ENCODE results near the gene PBX1. TPM values are rescaled to one million over a fixed set of nuclear protein-coding genes. Genes with fewer than 3 reads are reported as not detected.
A peak's percentile ranks its signal among the peaks of the same experiment; 100 is the strongest.

The PBX1 gene
- total RNA-seq, 1 experiment from 2014 or later: 0.06 TPM

DNA sequence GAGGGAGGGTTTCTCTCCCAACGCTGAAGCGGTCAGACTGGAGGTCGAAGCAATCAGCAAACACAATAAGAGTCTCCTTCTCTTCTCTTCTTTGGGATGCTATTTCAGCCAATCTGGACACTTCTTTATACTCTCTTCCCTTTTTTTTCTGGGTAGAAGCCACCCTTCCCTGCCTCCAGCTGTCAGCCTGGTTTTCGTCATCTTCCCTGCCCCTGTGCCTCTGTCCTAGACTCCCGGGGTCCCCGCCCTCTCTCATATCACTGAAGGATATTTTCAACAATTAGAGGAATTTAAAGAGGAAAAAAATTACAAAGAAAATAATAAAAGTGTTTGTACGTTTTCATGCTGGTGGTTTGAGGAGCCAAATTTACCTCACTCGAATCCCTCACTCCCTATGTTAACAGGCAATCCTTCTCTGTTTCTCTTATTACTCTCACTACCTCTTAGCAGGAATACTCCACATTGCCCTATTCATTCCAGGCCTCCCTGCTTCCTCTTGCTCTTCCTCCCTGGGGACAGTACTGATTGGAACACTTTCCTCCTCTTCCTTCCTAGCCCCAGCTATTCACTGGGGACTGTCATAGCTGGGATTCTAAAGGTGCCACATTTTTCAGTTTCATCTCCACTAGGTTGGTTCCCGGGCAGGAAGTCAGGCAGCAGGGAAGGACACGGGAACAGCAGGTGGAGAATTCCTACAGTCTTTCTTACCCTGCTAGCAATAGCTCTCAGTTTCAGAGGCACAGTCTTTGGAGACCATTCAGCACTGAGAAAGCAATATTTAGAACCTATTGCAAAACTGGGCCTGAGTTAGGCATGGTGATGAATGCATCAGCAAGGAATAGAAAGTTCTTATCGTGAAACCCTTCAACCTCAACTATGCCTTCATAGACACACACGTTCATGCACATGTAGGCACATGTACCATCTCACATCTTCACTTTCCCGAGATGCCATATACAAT, 288.0 kb downstream of the PBX1 start:
- no peak for DNase-seq (ENCODE audit: low read depth)

DNA sequence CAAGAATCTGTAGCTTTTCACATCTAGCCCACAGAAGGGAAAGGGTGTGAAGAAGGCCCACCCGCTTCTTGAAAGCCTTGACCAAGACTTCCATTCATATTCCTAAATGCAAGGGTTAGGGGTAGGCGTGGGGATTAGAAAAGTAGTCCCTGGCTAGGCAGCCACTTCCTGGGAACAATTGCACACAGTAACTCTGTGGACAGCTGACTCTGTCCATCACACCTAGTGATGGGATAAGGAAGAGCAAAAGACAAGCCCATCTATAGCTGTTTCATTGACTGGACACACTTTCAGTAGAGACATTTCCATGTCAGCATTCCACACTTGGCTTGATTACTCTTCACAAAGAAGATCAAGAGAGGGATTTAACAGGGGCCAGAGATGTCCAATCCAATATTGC, 294.2 kb downstream of the PBX1 start:
- no peak for DNase-seq (ENCODE audit: low read depth)

DNA sequence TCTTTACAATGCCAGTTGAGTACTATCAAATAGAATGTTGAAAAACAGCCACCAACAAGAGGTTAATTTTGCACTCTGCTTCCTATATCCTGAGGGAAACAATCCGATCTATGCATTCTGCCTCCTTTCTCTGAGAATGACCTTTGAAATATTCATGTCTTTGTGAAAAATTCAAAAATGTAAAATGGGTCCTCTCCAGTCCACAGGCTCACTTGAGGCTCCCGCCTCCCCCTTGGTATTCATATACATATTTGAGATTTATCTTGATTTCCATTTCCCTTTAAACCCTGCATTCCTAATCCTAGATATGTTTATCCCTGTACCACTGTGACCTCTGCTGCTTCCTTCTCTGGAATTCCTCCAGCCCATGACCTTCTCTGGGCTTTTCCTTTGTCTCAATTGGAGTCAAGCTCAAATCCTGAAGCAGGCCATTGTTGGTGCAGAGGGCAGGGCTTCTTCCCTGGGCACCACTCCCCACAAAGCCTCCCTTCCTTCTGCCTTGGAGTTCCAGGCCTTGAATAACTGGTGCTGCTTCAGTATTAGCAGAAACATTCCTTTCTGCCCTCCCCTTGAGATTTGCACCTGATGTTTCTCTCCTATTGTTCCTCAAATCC, 296.8 kb downstream of the PBX1 start:
- no peak for DNase-seq (ENCODE audit: low read depth)

DNA sequence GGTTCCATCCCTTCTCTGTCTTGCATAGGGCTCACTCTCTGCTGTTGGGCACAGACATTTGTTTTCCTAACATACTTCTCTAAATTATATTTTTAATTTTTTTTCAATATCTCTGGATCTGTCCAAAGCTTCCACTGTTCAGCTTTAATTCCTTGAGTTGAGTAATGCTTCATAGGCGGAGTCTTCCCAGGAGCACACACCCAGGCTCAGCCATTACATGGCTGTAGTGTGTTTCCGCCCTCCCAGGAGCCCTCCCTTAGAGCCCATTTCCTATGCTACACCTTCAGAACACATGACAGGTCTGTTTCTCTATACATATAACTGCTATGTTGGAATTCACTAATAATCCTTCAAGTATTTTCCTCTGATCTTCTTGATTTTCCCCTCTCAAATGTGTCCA, 297.4 kb downstream of the PBX1 start:
- no peak for DNase-seq (ENCODE audit: low read depth)

DNA sequence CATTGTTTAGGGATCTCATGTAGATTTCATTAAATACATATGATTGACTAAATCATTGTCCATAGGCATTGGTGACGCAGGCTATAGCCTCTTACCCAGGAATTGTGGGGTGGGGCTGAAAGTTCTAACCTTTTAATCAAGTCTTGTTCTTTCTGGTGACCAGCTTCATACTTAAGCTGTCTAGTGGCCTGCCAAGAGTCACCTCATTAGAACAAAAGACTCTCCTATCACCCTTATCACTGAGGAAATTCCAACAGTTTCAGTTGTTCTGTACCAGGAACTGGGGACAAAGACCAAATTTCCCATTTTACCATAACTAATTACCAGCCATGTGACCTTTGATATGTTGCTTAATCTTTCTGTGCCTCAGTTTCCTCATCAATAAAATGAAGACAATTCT, 298.5 kb downstream of the PBX1 start:
- no peak for DNase-seq (ENCODE audit: low read depth)

DNA sequence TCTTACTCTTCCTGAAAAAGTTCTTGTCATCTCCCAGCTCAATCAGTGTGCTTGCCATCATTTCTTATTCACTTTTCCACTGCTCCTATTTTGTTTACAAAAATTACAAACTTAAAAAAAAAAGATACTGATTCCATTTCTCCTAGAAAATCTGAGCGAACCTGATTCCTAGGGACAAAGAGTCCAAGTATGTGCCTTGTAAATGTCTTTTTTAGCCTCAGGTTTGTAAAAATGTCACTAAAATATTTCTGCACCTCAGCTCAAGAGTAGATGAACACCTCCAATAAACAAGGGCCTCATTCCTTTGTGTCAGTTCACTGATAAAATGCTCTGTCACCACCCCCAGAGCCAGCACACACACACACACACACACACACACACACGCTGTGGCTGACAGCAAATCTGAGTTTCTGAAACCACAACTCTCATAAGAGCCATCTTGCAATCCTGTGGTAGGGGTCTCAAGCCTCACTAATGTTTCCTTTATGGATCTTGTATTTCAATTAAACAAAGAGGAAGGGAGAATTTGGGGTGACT, 299.2 kb downstream of the PBX1 start:
- DNase-seq (ENCODE audit: low read depth): no peak

DNA sequence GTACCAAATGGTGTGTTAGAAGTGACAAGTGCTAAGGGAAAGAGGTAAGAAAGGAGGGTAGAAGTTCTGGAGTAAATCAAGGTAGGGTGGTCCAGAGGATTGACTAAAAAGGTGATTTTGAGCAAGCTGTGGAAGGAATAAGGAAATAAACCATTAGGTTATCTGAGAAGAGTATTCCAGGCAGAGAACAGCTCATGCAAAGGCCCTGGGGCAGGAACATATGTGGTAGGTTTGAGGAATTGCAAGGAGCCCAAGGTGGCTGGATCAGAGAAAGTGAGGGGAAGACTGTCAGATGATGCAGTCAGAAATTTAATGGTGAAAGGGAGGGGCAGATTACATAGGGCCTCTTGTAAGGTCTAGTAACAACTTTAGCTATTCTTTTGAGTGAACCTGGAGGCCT, 302.6 kb downstream of the PBX1 start:
- DNase-seq (ENCODE audit: low read depth): no peak

DNA sequence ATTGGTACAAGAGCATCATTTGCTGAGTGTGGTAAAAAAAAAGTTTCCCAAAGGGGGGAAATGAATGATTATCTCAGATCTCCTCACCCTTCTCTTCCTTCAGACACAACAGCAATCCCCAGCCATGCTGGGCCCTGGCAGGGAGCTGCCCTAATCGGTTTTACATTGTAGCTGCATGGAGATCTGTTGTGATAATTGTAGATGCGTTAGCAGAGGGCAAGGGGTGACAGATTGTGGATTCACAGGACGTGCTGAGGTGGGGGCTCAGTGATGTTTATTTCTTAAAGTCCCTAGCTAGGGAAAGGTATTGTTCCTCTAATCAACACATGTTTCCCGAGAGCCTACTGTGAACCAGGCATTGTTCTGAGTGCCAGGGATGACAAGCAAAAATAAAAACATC, 304.1 kb downstream of the PBX1 start:
- no peak for DNase-seq (ENCODE audit: low read depth)

DNA sequence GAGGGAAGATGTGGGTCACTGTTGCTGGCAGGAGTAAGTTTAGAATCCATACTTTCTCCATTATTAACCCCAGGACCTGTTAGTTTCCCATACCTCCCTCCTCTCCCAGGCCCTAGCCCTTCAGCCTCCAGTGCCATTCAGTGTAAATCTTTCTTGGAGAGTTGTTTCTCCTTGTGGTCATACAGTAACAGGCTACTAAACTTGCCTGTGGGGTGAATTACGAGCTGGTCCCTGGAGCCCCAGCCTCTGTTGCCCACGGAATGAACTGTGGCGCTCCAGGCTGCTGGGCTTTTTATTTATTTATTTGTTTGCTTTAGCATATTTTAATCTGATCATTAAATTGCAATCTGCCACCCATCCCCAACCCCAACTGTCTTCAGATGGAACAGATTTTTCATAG, 305.2 kb downstream of the PBX1 start:
- no peak for DNase-seq (ENCODE audit: low read depth)

DNA sequence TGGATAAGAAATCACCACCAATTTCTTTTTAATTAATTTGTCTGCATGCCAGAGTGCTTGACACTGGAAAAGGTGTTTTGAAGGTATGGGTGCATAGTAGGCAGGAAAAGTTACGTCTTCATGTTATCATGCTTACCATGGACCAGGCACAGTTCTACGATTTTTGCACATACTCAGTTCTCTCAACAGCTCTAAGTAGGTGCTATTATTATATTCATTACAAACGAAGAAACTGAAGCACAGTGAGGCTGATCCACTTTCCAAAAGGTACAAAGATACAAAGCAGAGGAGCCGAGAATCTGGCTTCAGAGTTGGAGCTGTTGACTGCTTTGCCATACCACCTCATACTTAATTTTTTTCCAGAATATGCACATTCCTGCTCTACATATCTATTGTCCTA, 306.4 kb downstream of the PBX1 start:
- DNase-seq (ENCODE audit: low read depth): no peak

DNA sequence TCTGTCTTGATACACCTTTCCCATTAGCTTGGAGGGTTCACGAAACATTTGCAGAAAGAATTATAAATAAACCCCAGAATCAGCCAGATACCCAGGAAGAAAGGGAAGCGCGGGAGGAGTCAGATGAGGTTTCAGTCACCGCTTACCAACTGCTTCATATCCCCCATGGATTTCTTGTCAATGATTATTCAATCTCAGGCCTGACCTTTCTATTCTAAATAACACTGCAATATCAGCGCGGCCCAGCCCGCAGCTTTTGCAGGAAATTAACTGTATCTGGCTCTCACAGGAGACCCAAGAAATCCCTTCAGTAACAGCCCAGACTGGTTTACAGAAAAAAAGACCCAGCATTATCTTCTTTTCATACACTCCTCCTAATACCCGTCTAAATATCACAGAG, 308.6 kb downstream of the PBX1 start:
- no peak for DNase-seq (ENCODE audit: low read depth)

DNA sequence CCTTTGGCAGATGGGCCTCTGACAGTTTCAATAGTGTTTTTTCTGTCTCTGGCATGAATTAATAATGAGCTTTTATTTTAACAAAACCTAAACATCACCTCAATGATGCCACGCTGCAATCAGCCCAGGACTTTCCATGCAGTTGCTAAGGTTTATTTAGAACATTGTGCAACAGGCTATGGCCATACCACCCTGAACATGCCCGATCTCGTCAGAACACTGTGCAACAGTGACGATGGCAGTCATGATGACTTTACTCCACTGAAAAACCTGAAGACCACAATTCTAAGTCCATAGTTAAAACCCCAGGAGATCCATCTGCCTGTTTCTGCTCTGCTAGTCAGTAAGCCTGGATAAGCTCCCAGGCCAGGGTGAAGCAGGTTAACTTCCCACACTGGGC, 310.0 kb downstream of the PBX1 start:
- DNase-seq (ENCODE audit: low read depth): no peak

DNA sequence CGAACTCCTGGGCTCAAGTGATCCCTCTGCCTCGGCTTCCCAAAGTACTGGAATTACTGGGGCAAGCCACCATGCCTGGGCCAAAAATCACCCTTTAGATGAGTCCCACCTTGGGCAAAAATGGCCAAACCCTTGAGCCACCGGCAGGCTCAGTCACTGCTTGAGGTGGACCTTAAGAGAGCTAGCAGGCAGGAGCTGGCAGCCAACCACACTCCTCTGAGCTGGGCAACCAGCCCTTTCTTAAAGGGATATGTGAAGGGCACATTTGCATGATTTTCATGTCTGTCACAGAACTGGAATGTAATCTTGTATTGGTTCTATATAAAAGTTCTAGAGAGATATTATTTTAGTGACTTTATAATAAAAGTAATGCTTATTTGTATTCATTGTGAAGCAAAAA, 316.5 kb downstream of the PBX1 start:
- DNase-seq (ENCODE audit: low read depth): no peak

DNA sequence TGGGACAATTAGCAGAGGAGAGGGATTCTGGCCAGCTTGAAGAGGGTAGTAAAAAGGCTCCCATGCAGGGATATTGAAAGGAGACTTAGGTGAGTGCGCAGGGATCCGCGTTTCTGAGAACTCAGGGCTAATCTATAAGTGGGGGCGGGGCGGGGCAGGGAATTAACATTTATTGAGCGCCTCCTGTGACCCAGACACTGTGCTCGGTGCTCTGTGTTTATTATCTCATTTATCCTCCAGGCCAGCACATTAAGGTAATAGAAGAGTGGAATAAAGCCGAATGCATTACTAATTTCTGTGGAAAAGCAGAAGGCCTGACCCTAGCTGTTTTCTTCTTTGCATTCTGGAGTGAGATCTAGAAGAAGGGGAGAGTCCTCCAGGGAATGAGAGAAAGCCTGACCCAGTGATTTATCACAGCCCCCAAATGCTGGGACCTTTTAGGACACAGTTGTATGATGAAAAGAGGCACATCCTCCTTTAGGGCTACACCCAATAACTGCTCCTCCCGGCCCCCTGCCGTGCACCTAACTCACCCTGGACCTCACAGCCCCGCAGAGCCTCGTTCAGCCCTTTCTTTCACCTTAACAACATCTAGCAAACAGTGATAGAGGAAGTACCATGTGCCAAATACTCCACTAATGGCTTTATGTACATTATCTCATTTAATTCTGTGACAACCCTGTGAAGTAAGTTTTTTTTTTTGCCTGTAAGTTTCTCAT, 317.6 kb downstream of the PBX1 start:
- DNase-seq (ENCODE audit: low read depth): no peak

DNA sequence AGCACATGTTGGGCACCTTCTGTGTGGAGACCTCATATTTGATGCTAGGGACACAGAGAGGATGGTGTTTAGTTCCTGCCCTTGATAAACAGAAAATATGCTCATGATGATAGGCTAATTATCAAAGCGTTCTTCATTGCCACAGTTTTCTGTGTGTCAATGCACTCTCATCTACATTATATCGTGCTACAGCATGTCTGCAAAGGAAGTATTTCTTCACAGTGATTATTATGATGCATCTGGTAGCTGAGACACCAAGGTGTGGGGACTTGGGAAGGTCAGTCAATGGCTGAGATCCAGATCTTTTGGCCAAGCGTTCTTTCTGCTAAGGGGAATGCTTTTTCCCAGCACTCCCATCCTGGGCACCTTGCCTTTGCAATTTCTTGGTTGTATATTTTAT, 321.2 kb downstream of the PBX1 start:
- no peak for DNase-seq (ENCODE audit: low read depth)

DNA sequence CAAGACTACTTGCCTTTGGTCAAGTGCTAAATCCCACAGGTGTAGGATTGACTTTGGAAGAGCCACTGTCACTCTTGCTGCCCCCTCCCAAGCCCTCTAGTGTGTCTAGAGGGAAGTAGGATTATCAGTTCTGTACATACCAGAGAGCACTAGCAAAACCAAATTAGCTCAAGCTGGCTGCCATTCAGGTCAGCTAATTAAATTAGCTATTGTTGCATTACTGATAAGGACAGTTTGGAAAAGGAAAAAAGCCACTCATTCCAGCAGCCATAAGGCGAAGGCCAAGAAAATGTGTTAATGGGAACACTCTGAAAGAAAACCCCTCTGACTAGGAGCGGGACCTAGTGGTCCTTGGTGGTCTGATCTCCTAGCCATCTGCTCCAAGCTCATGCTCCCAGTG, 321.7 kb downstream of the PBX1 start:
- DNase-seq (ENCODE audit: low read depth): no peak

DNA sequence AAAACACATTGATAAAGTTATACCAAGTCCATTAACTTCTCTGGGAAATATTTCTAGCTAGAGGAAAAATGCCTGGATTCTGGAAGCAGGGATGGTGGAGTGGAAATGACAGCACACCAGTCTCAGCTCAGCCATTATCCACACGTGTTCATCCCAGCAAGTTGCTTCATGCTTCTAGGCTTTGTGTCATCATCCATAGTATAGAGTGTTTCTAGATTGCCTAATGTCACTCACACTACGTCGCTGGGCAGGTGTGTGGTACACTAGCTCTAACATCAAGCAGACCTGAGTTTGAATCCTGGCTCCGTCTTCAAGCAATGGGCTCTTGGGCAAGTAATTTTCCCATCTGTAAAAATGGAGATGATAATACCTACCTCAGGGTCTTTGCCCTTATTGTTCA, 326.3 kb downstream of the PBX1 start:
- no peak for DNase-seq (ENCODE audit: low read depth)

DNA sequence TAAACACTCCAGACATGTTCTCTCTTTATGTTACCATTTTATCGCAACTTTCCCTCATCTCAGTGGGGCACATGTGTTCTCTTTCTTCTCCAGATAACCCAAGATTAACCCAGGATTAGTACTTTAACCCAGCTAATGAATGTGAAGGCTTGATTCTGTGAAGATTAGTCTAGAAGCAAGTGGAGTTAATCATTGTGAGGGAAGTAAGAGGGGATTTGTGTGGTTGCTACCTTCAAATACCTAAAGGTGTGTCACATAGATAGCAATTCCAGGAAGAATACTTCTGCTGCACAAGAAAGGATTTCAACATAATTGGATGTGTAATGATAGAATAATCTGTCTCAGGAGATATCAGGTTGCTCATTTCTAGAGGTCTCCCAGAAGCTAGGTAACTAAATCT, 327.1 kb downstream of the PBX1 start:
- no peak for DNase-seq (ENCODE audit: low read depth)

DNA sequence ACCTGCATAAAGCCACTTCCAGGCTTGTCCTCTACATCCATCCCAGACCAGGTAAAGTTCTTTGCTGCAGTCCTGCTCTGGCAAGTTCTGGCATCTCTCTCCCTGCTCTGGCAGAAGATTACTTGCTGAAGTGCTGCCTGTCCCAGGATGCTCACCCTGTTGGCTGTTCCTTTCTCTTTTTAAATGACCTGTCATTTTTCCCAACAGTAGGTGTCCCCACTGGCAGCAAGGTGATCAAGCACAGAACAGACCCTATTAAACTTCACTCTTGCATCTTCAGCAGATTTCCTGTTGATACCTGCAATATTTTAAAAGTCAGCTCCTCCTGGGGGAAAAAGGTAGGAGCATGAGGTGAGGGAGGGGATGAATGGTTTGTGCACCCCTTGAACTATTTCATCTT, 332.6 kb downstream of the PBX1 start:
- no peak for DNase-seq (ENCODE audit: low read depth)

DNA sequence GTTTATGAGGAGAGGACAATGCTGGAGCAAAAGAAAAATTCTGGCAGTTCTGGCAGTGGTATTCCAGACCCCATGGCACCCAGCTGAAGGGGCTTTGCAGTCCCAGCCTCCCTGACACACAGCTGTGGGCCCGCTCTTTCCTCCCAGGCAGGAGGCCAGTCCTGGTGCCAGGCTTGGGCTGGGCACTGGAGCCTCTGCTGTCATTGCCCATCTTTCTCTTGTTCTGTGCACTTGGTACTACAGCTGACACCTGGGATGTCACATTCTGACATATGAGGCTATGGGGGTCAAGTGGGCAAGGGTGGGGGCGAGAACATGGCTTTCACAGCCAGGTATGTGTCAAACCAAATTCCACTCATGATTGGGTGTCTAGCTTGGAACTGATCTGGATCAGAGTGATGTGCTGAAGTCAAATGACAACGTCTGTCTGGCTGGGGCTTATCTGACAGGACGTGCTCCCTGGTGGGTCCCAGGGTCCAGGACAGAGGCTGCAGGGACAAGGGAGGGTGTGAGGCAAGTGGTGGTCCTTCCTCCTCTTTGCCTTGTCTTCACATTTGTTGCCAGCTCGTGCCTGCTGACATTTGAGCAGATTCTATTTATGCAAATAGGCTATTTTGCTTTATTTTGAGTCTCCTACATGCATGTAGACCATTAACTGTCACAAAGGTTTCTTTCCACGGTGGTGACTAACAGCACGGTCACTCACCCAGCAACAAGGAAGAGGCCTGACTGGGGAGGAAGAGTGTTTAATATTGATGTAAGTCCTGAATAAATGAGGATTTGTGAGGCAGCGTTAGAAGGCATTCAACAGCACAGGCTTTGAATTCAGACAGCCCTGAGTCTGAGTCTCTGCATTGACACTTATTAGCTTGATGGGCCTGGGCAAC, 336.3 kb downstream of the PBX1 start:
- DNase-seq (ENCODE audit: low read depth): peak; percentile 2

DNA sequence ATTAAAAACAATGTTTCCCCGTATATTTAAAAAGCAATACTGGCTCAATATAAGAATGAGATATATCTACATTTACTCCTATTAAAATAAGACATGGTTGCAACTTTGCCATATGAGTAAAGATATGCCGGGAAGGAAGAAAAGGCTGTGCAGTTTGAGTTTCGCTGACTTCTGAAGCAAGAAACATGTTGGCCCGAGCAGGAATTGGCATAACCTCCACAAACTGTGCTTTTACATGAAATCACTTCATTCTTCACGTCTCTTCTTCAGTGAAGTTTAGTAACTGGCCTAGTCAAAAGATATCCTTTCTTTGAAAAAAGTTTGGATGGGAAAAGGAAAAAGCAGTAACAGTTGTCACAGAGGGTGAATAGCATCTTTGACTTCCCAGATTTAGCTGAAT, 342.0 kb downstream of the PBX1 start:
- DNase-seq (ENCODE audit: low read depth): no peak

Data from HT1080 (cell line).